Thyroid gland (tissue), 4 donors: ENCODE measurements around the gene HPCA. TPM values are rescaled to one million over a fixed set of nuclear protein-coding genes. Genes with fewer than 3 reads are reported as not detected.

Experiments used
- DNase-seq, 2 donors: peaks; one replicate each; pipeline ENCODE4 v3.0.0-alpha.2; 2019
- H3K27ac ChIP-seq, 3 donors: fragments of 200-600 bp; sonication (generic); 1 replicate in 2 of 3; 2 replicates in 1 of 3; pipeline ENCODE4 v1.5.1; 2016 to 2019; ENCODE audit warnings: mild to moderate bottlenecking in 1 of 3, moderate library complexity in 1 of 3
- H3K27me3 ChIP-seq: fragments of 200-600 bp; sonication (generic); one replicate; pipeline ENCODE4 v1.5.1; 2019
- H3K36me3 ChIP-seq, 2 donors: fragments of 200-600 bp; sonication (generic); one replicate each; pipeline ENCODE4 v1.5.1; 2016 to 2019
- H3K4me1 ChIP-seq, 2 donors: fragments of 200-600 bp; sonication (generic); one replicate each; pipeline ENCODE4 v1.5.1; 2017 to 2019
- H3K4me3 ChIP-seq, 3 donors: fragments of 200-600 bp; sonication (generic); replicated peaks in 1 of 3; 1 replicate in 2 of 3; 2 replicates in 1 of 3; pipeline ENCODE4 v1.5.1; 2016; ENCODE audit warnings: mild to moderate bottlenecking in 1 of 3
- H3K9me3 ChIP-seq: fragments of 200-600 bp; sonication (generic); one replicate; pipeline ENCODE4 v1.5.1; 2017
- POLR2A ChIP-seq, 2 donors: fragments of 450-650 bp; IDR thresholded peaks; one replicate each; pipeline ENCODE4 v1.6.1; 2017; ENCODE audit warnings: antibody characterized with exemption in 2 of 2, mild to moderate bottlenecking in 2 of 2, moderate library complexity in 1 of 2
- WGBS, 2 donors: methylation state at CpG; one replicate each; pipeline ENCODE4 v1.1.5; 2017; 5-methylcytosine and 5-hydroxymethylcytosine counted together
- intact Hi-C: fragments of 100-400 bp; cut with DNase I; formaldehyde crosslinking; loops from one replicate; pipeline ENCODE4 v1.15.1; 2023
- total RNA-seq, 4 donors: library from RNA; depleted of rRNA; stranded (reverse); fragments of >200 nt; gene quantifications; one replicate each; pipeline ENCODE4 v1.2.3, GENCODE V29; 2016
- TF ChIP-seq, protein P1 (sequence below), 6 experiments: fragments of 200-600 bp in 3 of 6; fragments of 450-650 bp in 3 of 6; sonication (generic) in 3 of 6; IDR thresholded peaks; one replicate each; pipeline ENCODE4 v1.5.1; 2016 to 2019; ENCODE audit warnings: antibody characterized with exemption in 6 of 6, mild to moderate bottlenecking in 2 of 6, inconsistent platforms in 1 of 6, moderate library complexity in 1 of 6

Gene HPCA
- total RNA-seq, 4 donors from 2014 or later: not detected

GRCh38 chr1:32925403-32926162, 39.3 kb downstream of the HPCA start:
- Histone ChIP-seq H3K27me3 (no peaks in the 10 kb centered on the region), H3K4me3 (no peak overlapping the region), H3K4me1 (peaks cover 13% of the 10 kb centered on the region in 2 donors), H3K9me3 (no peaks in the 10 kb centered on the region), H3K36me3 (no peaks in the 10 kb centered on the region), H3K27ac (peak overlapping the region; percentile 51 to 71 (median 54))
- 11 to 12% methylated on average over 24 of the region's 24 CpGs for WGBS, 2 donors
- peak in 1 of 2 donors; percentile 39 for TF ChIP-seq POLR2A (IDR thresholded peaks at IDR 0.05)
- TF ChIP-seq, protein P1, sequence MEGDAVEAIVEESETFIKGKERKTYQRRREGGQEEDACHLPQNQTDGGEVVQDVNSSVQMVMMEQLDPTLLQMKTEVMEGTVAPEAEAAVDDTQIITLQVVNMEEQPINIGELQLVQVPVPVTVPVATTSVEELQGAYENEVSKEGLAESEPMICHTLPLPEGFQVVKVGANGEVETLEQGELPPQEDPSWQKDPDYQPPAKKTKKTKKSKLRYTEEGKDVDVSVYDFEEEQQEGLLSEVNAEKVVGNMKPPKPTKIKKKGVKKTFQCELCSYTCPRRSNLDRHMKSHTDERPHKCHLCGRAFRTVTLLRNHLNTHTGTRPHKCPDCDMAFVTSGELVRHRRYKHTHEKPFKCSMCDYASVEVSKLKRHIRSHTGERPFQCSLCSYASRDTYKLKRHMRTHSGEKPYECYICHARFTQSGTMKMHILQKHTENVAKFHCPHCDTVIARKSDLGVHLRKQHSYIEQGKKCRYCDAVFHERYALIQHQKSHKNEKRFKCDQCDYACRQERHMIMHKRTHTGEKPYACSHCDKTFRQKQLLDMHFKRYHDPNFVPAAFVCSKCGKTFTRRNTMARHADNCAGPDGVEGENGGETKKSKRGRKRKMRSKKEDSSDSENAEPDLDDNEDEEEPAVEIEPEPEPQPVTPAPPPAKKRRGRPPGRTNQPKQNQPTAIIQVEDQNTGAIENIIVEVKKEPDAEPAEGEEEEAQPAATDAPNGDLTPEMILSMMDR (IDR thresholded peaks at IDR 0.05): peak in 4 of 6 experiments; percentile 8 to 44 (median 18)
- intact Hi-C loops: no loop called here
- DNase-seq: peak; percentile 90 to 93

DNA sequence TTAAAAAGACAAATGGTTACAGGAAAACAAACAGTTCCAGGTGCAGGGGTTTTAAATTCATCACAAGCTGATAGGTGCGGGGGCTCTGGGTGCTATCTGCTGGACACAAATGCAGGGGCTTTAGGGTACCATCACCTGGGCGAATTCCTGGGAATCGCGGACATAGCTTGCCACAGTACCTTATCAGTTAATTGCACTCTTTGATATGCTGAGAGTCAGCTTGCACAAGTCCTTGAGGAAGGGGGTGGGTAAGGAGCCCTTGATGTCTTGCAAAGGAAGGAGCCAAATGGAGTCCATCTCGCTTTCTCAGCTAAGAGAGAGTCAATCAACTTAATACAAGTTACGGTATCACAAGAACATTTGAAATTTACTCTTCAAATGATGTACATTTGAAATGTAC, 40.3 kb downstream of the HPCA start:
- no peaks in the 10 kb centered on the region for H3K27me3 ChIP-seq
- DNase-seq: no peak
- WGBS, 2 donors: 74 to 84% methylated on average over 6 of the region's 6 CpGs
- no peaks in the 10 kb centered on the region for H3K9me3 ChIP-seq
- no peaks in the 10 kb centered on the region for H3K36me3 ChIP-seq
- TF ChIP-seq, protein P1 (IDR thresholded peaks at IDR 0.05): no peak
- no peak for TF ChIP-seq POLR2A (IDR thresholded peaks at IDR 0.05)
- H3K4me1 ChIP-seq: peaks cover 13% of the 10 kb centered on the region in 2 donors
- no peak overlapping the region for H3K27ac ChIP-seq
- no peak overlapping the region for H3K4me3 ChIP-seq
- intact Hi-C loops: no loop called here

GRCh38 chr1:32927441-32927840, 41.1 kb downstream of the HPCA start:
- peaks cover 13% of the 10 kb centered on the region in 2 donors for H3K4me1 ChIP-seq
- no peaks in the 10 kb centered on the region for H3K36me3 ChIP-seq
- 93 to 97% methylated on average over 2 of the region's 2 CpGs for WGBS, 2 donors
- DNase-seq: no peak
- H3K27me3 ChIP-seq: no peaks in the 10 kb centered on the region
- no peak for TF ChIP-seq POLR2A (IDR thresholded peaks at IDR 0.05)
- TF ChIP-seq, protein P1 (IDR thresholded peaks at IDR 0.05): no peak
- H3K27ac ChIP-seq: no peak overlapping the region
- intact Hi-C loops: no loop called here
- no peaks in the 10 kb centered on the region for H3K9me3 ChIP-seq
- H3K4me3 ChIP-seq: no peak overlapping the region

- no peak for TF ChIP-seq POLR2A (IDR thresholded peaks at IDR 0.05)
- TF ChIP-seq, protein P1 (IDR thresholded peaks at IDR 0.05): no peak
- Histone ChIP-seq H3K36me3 (no peaks in the 10 kb centered on the region), H3K27ac (no peak overlapping the region), H3K4me3 (no peak overlapping the region), H3K9me3 (no peaks in the 10 kb centered on the region), H3K27me3 (no peaks in the 10 kb centered on the region), H3K4me1 (peaks cover 13% of the 10 kb centered on the region in 2 donors)
- no peak for DNase-seq
- intact Hi-C loops: no loop called here
- WGBS, 2 donors: 97 to 98% methylated on average over 2 of the region's 2 CpGs
These were observed 42.0 kb downstream of the HPCA start for GRCh38 chr1:32928285-32928684.

DNA sequence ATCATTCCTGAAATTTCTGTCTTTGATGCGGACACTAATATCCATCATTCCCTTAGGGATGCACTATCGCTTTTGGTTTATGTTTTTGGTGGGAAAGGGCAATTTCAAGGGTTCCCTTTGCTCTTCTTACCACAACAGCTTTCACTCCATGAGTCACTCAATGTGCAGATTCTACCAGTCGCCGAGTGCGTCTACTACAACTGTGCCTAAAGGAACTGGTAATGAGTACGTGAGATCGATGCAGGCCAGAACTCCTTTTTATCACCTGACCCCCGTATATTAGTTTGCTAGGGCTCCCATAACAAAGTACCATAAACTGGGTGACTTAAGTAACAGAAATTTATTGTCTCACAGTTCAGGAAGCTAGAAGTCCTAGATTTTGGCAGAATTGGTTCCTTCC, 42.4 kb downstream of the HPCA start:
- H3K9me3 ChIP-seq: no peaks in the 10 kb centered on the region
- TF ChIP-seq, protein P1 (IDR thresholded peaks at IDR 0.05): no peak
- TF ChIP-seq POLR2A (IDR thresholded peaks at IDR 0.05): no peak
- peaks cover 13 to 16% of the 10 kb centered on the region in 2 donors for H3K4me1 ChIP-seq
- intact Hi-C loops: no loop called here
- no peak overlapping the region for H3K4me3 ChIP-seq
- H3K36me3 ChIP-seq: no peaks in the 10 kb centered on the region
- 91 to 94% methylated on average over 8 of the region's 8 CpGs for WGBS, 2 donors
- H3K27ac ChIP-seq: no peak overlapping the region
- H3K27me3 ChIP-seq: no peaks in the 10 kb centered on the region
- no peak for DNase-seq
